NCI-H510A treated with DMSO at 0.1 percent for 48 hours (cell line): ENCODE data around the gene LYPD6B.

Experiments used
- DNase-seq: peaks from one replicate; lab custom pipeline; 2025; lab: John Stamatoyannopoulos, UW

Gene LYPD6B

DNA sequence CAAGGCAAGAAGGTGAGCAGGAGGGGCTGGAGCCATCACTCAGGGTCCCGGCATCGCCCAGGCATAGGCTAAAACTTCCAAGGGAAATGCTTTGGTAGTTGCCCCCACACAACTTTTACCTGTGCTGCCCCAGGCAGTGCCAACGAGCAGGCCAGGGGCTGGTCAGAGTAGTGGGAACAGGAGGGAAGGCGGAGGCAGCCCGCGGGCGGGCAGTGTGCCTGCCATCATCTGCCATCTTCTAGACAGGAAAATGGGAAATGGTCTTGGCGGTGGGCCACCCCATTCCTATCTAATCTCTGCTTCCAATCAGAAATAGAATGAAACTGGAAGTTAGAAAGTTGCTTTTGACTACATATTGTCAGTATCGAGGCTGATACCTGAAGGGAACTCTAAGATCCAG lies 26.0 kb upstream of the LYPD6B start:
- no peak for DNase-seq

DNA sequence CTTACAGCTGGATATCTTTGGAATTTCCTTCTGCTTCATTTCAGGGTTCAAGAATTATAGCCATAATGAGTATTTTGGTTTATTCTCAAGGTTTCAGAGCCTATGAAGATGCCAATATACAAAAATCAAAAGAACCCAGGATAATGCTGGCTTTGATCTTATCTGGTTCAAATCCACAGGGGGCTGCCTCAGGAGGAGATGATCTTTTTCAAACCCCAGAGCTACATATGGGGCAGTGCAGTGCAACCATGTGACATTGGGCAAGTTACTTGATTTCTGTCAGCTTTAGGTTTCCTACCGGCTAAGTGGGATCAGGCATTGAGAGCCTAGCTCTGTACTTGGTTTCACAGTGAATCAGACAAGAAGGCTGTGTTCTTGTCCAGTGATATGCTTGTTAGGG lies 23.0 kb upstream of the LYPD6B start:
- no peak for DNase-seq

GRCh38 chr2:149015926-149016563 lies 22.5 kb upstream of the LYPD6B start:
- no peak for DNase-seq

- DNase-seq, result peak; percentile 79
Measured at GRCh38 chr2:149017116-149017985, 21.1 kb upstream of the LYPD6B start.

- DNase-seq, result no peak
Measured at GRCh38 chr2:149018981-149019380, 19.5 kb upstream of the LYPD6B start.

- DNase-seq, result no peak
Measured at GRCh38 chr2:149019768-149020167, 18.7 kb upstream of the LYPD6B start.

DNA sequence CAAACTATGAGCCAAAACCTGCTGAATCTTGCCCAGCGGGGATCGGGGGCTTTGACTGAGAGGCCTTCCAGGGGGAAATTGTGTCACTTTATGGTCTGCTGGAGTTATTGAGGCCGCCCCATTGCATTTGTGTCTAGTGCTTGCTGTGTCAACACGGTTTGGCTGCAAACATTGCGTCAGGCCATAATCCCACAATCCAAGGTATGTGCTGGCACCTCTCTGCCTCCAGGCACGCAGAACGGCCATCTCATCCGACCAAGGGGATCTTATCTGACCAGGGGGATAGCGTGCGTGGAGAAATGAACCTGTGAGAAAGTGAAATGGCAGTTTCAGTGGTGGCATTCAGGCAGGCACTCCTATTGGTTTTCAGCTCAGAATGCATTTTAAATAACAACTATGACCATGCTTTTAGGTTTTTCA lies 18.1 kb upstream of the LYPD6B start:
- DNase-seq, result peak; percentile 38

DNA sequence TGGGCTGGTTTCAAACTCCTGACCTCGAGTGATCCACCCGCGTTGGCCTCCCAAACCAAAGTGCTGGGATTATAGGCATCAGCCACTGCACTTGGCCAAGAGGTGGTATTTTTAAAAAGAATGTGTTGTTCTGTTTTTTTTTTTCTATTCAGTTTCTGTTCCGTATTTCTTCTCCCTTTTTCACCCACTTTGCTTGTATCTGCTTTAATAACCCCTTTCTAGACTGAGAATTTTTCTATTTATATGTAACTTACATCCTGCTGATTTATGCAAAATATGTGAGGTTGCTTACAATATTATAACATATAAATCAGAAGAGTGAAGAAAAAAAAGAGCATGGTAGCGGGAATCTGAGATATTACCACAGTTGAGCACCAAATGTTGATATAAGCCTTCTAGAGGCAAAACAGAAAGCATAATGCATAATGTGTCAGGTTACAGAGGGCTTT lies 17.2 kb upstream of the LYPD6B start:
- no peak for DNase-seq

DNA sequence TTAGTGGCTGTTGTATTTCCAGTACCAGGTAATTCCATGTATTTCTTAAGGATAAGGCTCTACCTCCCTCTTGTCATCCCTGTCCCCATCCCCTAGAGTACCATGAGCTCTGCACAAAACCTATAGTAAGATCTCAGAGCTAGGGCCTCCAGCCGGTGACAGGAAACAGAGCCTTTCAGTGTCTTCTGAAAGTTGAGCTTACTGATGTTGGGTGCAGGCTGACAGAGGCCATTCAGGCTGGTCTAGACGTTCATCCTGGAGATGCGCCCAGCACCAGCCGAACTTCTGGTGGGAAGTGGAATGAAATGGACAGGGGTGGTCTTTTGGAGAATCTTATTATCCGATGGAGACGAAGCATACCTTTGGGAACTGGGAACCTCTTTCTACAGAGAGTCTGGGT lies 16.7 kb upstream of the LYPD6B start:
- no peak for DNase-seq

DNA sequence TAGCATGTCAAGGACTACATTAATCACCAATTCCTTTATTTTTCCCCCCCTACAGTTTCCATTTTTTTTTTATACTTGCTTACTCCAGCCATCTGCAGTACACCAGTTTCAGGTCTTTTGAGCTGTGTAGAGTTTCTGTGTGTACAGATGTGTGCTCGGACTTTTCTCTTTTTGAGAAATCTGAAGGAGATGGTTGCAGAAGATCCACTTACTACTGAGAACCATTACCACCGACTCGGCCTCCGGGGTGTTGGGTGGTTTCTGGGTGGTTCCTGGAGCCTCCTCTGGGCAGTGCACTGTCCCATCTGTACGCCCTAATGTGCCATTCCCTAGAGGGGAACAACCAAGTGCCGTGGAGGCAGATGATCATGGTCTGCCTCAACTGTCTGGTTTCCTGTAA lies 15.4 kb upstream of the LYPD6B start:
- DNase-seq, result no peak

- DNase-seq, result no peak
Measured at GRCh38 chr2:149027590-149028250, 10.8 kb upstream of the LYPD6B start.

GRCh38 chr2:149028377-149028776 lies 10.1 kb upstream of the LYPD6B start:
- DNase-seq, result no peak

GRCh38 chr2:149028891-149029290 lies 9.6 kb upstream of the LYPD6B start:
- no peak for DNase-seq

GRCh38 chr2:149029307-149029965 lies 9.1 kb upstream of the LYPD6B start:
- DNase-seq, result no peak

- DNase-seq, result no peak
Measured at GRCh38 chr2:149031396-149031795, 7.1 kb upstream of the LYPD6B start.

GRCh38 chr2:149033716-149034115 lies 4.8 kb upstream of the LYPD6B start:
- peak; percentile 62 for DNase-seq

DNA sequence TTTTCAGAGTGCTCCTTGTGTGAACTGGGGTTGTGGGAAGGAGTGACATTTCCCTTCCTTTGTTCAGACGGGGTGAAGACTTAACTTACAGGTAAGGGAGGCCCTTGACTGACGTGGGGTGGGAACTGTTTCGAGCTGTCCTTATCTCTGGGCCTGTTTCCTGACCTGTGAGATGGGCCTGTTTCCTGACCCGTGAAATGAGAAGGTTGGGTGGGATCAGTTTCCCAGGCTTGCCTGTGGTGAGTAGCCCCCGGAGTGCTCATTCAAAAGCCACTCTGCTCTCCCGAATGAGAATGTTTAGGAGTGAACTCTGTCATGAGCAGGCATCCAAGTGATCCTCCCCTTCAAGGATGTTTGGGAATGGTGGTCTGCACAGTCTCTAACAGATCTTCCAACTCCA lies 4.1 kb upstream of the LYPD6B start:
- no peak for DNase-seq

- DNase-seq, result no peak
Measured at GRCh38 chr2:149036507-149037293, 1.8 kb upstream of the LYPD6B start.

DNA sequence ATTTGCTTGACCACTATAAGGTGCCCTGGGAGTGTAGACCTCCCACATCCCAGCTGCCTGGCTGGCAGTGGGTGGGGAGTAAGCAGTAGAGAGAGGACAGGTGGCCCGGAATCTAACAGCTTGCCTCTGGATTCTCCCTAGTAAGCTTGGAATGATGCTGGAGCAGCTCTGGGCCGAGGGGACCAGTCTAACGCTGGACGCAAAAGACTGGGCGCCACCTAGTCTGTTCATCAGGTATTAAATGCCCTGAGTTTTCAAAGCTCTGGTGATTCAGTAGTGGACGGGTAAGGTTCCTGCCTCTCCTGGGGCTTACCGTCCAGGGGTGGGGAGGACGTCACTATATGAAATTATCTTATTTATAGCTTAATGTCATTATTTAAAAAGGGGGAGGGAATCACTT lies 648 bp upstream of the LYPD6B start:
- peak; percentile 50 for DNase-seq

DNA sequence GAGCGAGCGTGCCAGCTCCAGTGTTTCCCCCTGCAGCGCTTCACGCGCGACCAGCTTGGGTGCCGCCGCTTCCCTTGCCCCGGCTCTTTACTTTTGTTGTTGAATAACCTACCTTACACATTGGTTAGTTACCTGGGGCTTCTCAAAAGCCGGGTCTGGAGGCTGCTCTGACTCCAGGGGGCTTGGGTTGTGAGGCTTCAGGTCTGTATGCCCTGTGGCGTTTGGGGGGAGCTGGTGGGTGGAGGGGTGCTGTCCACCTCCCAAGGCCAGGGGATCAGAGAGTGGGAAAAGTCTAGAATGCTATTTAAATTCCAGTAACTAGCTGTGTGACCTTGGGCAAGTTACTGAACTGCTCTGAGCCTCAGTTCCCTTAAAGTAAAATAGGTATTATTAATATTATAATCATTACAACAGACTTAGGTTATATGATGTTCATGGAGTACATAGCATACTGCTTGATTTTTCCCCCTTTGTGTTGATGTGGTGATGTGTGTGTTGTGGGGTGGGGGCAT lies 770 bp downstream of the LYPD6B start:
- no peak for DNase-seq

DNA sequence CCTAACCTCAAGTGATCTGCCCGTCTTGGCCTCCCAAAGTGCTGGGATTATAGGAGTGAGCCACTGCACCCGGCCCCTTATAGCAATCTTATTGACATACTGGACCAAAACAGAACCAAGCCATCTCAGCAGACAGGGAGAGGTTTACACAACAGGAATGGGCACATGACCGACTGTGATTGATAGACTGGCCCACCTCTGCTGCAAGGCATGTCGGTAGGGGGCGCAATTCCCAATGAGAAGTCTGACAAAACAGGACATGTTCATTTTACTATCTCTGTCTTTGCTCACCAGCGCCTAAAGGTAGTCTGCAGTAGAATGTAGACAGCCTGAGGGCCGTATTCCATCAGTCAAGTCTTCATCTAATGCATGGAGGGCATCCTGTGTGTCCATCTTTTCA lies 2.0 kb downstream of the LYPD6B start:
- no peak for DNase-seq
